MM.1S (cell line): ENCODE measurements around the gene CCL1.
A peak's percentile ranks its signal among the peaks of the same experiment; 100 is the strongest.

Experiments
- DNase-seq: peaks from one replicate; pipeline ENCODE4 v3.0.0-alpha.2; 2015
- H2AFZ ChIP-seq: fragments of 300-600 bp; sonication (generic); 2 replicates; pipeline ENCODE4 v1.6.0; 2016; ENCODE audit warnings: antibody characterized with exemption, low read length
- H3F3A ChIP-seq: fragments of 300-600 bp; sonication (generic); 2 replicates; pipeline ENCODE4 v1.6.1; 2016; ENCODE audit warnings: mild to moderate bottlenecking, antibody characterized with exemption, low read length, moderate library complexity, mixed read lengths; ENCODE audit not compliant: insufficient read depth
- H3K27ac ChIP-seq: fragments of 300-600 bp; sonication (generic); 2 replicates; pipeline ENCODE4 v1.5.1; 2016; ENCODE audit warnings: mild to moderate bottlenecking, low read length
- H3K27me3 ChIP-seq: fragments of 300-600 bp; sonication (generic); replicated peaks from 2 replicates; pipeline ENCODE4 v1.6.0; 2016; ENCODE audit warnings: low read length; ENCODE audit not compliant: insufficient read depth
- H3K36me3 ChIP-seq: fragments of 300-600 bp; sonication (generic); replicated peaks from 2 replicates; pipeline ENCODE4 v1.6.1; 2016; ENCODE audit warnings: mild to moderate bottlenecking, low read length, mixed read lengths; ENCODE audit not compliant: insufficient read depth
- H3K4me1 ChIP-seq: fragments of 300-600 bp; sonication (generic); 2 replicates; pipeline ENCODE4 v1.6.1; 2016; ENCODE audit warnings: low read length, mixed read lengths
- H3K4me2 ChIP-seq: fragments of 300-600 bp; sonication (generic); 2 replicates; pipeline ENCODE4 v1.6.0; 2016; ENCODE audit warnings: low read depth, low read length
- H3K4me3 ChIP-seq: fragments of 300-600 bp; sonication (generic); 2 replicates; pipeline ENCODE4 v1.5.1; 2016; ENCODE audit warnings: low read length, mixed read lengths
- H3K79me2 ChIP-seq: fragments of 300-600 bp; sonication (generic); 2 replicates; pipeline ENCODE4 v1.6.1; 2016; ENCODE audit warnings: mixed run types, low read length, mixed read lengths
- H3K9ac ChIP-seq: fragments of 300-600 bp; sonication (generic); 2 replicates; pipeline ENCODE4 v1.6.1; 2016; ENCODE audit warnings: low read length, mixed read lengths
- H3K9me2 ChIP-seq: fragments of 300-600 bp; sonication (generic); replicated peaks from 2 replicates; pipeline ENCODE4 v1.6.1; 2016; ENCODE audit warnings: mild to moderate bottlenecking, low read length, mixed read lengths; ENCODE audit not compliant: insufficient read depth
- H3K9me3 ChIP-seq: fragments of 300-600 bp; sonication (generic); replicated peaks from 2 replicates; pipeline ENCODE4 v1.6.1; 2016; ENCODE audit warnings: mild to moderate bottlenecking, low read length, mixed read lengths; ENCODE audit not compliant: insufficient read depth
- H4K20me1 ChIP-seq: fragments of 300-600 bp; sonication (generic); 2 replicates; pipeline ENCODE4 v1.6.1; 2016; ENCODE audit warnings: mild to moderate bottlenecking, low read length, moderate library complexity, mixed read lengths; ENCODE audit not compliant: insufficient read depth
- CTCF ChIP-seq: fragments of 300-600 bp; sonication (generic); IDR thresholded peaks from 2 replicates; pipeline ENCODE4 v1.5.1; 2016; ENCODE audit warnings: antibody characterized with exemption, low read length, mixed read lengths
- EZH2 ChIP-seq: fragments of 300-600 bp; sonication (generic); optimal IDR thresholded peaks from 2 replicates; pipeline ENCODE3; 2017; ENCODE audit warnings: low read depth, mild to moderate bottlenecking, antibody characterized with exemption, low read length, mixed read lengths
- EZH2phosphoT487 ChIP-seq: fragments of 300-600 bp; sonication (generic); IDR thresholded peaks from 2 replicates; pipeline ENCODE4 v1.6.1; 2018; ENCODE audit warnings: antibody characterized with exemption, low read length

CCL1 gene

GRCh38 chr17:34389126-34389750 lies 26.2 kb upstream of the CCL1 start:
- Histone ChIP-seq H3K4me3 (peak overlapping the region; percentile 28), H3K27me3 (no peaks in the 10 kb centered on the region), H3K9me3 (no peaks in the 10 kb centered on the region), H3K4me2 (peak overlapping the region; percentile 83), H3K4me1 (peaks cover 99% of the 10 kb centered on the region), H4K20me1 (no peaks in the 10 kb centered on the region), H3K9ac (peak overlapping the region; percentile 57), H3F3A (peaks cover 71% of the 10 kb centered on the region), H3K36me3 (no peaks in the 10 kb centered on the region), H2AFZ (no peak overlapping the region), H3K9me2 (no peaks in the 10 kb centered on the region), H3K27ac (peak overlapping the region; percentile 92), H3K79me2 (peaks cover 4% of the 10 kb centered on the region; the same call in 1 of the 2 replicates)
- peak; percentile 89 for DNase-seq
- TF ChIP-seq EZH2 (no peak), CTCF (peak; percentile 26; the same call in 1 of the 2 replicates)

GRCh38 chr17:34387566-34387965 lies 24.5 kb upstream of the CCL1 start:
- peaks cover 99% of the 10 kb centered on the region for H3K4me1 ChIP-seq
- H3K4me2 ChIP-seq: peak overlapping the region; percentile 54
- no peak for TF ChIP-seq EZH2phosphoT487
- TF ChIP-seq EZH2: no peak
- no peak for TF ChIP-seq CTCF
- H4K20me1 ChIP-seq: no peaks in the 10 kb centered on the region
- H3K9ac ChIP-seq: peak overlapping the region; percentile 65
- H3K36me3 ChIP-seq: no peaks in the 10 kb centered on the region
- peaks cover 78% of the 10 kb centered on the region for H3F3A ChIP-seq
- no peak overlapping the region for H3K4me3 ChIP-seq
- peak overlapping the region; percentile 92 for H3K27ac ChIP-seq
- H3K27me3 ChIP-seq: no peaks in the 10 kb centered on the region
- no peaks in the 10 kb centered on the region for H3K9me3 ChIP-seq
- no peaks in the 10 kb centered on the region for H3K9me2 ChIP-seq
- H3K79me2 ChIP-seq: peaks cover 4% of the 10 kb centered on the region; the same call in 1 of the 2 replicates
- H2AFZ ChIP-seq: no peak overlapping the region
- DNase-seq: no peak

GRCh38 chr17:34386697-34387550 lies 23.9 kb upstream of the CCL1 start:
- peak overlapping the region; percentile 65 for H3K9ac ChIP-seq
- DNase-seq: peak; percentile 86
- no peaks in the 10 kb centered on the region for H3K9me3 ChIP-seq
- peak overlapping the region; percentile 92 for H3K27ac ChIP-seq
- no peaks in the 10 kb centered on the region for H3K9me2 ChIP-seq
- H3K27me3 ChIP-seq: no peaks in the 10 kb centered on the region
- H3K4me2 ChIP-seq: peak overlapping the region; percentile 54
- H3K4me3 ChIP-seq: no peak overlapping the region
- no peaks in the 10 kb centered on the region for H4K20me1 ChIP-seq
- H3K4me1 ChIP-seq: peaks cover 99% of the 10 kb centered on the region
- no peak for TF ChIP-seq EZH2phosphoT487
- no peak for TF ChIP-seq CTCF
- TF ChIP-seq EZH2: no peak
- peaks cover 4% of the 10 kb centered on the region; the same call in 1 of the 2 replicates for H3K79me2 ChIP-seq
- peaks cover 78% of the 10 kb centered on the region for H3F3A ChIP-seq
- no peak overlapping the region for H2AFZ ChIP-seq
- H3K36me3 ChIP-seq: no peaks in the 10 kb centered on the region
